Measurements from ENCODE around the gene TMEM150B.

TMEM150B gene, protein sequence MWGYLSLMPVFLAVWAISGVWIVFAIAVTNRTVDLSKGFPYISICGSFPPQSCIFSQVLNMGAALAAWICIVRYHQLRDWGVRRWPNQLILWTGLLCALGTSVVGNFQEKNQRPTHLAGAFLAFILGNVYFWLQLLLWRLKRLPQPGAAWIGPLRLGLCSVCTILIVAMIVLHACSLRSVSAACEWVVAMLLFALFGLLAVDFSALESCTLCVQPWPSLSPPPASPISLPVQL

DNA sequence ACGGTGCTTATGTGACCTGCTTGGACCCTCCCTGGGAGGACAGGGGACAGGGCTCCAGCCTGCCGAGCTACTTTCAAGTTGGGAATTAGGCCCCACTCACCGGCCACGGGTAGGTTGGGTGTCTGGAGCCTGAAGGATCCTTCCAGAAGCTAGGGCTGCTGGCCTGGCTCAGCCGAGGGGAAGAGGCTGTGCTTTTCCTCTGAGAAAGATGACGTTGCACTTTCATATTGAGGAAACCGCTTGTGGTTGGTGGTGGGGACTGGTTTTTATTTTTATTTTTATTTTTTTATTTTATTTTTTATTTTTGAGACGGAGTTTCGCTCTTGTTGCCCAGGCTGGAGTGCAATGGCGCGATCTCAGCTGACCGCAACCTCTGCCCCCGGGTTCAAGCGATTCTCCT, at the start of gene TMEM150B:
Gene TMEM150B, minus strand, starts transcription at position 170 of the 400 bp plus-strand sequence. CDS start 4,305 bp downstream, outside the sequence.
- no peak for DNase-seq

DNA sequence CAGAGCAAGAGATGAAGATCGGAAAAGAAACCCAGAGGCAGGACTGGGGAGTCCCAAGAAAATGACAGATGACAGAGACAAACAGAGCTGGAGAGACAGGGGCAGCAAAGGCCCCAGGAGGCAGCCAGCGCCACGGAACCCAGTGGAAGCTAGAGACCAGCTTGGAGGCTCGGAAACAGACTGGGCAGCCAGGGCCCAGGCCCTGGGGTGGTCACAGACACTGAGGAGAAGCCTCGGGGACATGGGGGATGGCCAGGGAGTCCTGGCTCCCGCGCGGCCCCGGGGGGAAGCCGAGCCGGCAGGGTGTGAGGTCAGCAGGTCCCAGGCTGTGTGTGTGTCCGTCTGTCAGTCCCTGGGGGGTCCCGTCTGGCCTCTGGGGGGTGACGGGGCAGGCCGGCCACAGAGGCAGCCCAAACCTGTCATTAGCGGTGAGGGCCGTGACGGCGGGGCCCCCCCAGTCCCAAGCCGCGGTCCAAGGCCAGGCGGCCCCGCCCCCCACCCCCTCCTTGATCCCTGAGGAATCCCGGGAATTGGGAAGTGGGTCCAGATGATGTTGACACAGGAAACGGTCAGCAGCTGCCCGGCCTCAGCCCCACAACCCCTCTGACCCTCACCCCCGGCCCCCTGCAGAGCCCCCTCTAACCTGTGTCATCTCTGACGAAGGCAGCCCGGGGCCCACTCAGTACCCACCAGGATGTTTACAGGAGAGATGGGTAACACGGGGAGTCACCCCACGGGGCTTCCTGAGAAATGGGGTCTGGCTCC, 49.0 kb upstream of the TMEM150B start:
- no peak for DNase-seq

DNA sequence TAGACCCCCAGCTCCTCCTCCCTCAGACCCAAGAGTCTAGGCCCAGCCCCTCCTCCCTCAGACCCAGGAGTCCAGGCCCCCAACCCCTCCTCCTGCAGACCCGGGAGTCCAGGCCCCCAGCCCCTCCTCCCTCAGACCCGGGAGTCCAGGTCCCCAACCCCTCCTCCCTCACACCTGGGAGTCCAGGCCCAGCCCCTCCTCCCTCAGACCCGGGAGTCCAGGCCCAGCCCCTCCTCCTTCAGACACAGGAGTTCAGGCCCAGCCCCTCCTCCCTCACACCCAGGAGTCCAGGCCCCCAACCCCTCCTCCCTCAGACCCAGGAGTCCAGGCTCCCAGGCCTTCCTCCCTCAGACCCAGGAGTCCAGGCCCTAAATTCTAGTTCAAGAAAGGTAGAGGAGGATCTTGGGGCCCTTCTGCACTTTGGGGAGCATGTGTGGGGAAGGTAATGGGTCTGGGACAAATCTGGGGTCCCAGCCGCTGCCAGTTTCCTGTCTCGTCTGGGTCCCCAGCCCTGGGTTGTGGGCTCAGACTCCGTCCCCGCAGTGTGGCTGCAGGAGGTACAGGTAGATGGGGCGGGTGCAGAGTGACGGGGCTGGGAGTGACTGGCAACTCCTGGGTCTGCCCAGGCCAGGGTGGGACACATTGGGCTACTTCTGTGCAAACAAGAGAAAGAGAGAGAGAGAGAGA, 48.3 kb upstream of the TMEM150B start:
- no peak for DNase-seq

DNA sequence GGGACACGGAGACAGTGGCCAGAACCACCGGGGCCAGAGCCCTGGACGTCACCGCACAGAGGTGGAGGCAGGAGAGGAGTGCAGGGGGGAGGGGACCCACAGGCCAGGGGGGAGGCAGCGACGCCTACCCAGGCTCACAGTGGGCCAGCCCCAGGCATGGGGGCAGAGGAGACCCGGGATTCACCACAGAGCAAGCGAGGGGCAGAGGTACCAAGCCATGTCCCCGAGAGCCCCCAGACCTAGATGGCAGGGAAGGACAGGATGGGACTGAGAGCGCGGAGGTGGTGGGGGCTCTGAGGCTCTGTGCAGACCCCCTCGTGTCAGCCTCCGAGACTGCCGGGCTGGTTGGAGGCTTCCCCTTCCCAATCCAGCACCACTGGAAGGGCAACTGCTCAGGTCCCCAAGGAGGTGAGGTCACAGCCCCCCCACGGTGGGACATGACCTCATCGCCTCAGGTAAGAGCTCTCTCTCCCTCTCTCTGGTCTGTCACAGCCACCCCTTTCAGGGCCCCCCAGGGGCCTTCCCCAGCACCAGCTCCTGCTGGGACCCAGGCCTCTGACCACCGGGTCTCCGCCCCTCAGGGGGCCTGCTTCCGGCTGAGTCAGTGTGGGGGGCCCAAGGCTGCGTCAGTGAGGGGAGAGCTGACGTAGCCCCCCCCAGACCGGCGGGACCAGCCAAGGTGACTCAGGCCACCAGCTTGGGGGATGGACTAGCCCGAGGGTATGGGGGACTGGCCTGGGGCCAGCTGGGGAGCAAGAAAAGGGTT, 47.4 kb upstream of the TMEM150B start:
- no peak for DNase-seq

DNA sequence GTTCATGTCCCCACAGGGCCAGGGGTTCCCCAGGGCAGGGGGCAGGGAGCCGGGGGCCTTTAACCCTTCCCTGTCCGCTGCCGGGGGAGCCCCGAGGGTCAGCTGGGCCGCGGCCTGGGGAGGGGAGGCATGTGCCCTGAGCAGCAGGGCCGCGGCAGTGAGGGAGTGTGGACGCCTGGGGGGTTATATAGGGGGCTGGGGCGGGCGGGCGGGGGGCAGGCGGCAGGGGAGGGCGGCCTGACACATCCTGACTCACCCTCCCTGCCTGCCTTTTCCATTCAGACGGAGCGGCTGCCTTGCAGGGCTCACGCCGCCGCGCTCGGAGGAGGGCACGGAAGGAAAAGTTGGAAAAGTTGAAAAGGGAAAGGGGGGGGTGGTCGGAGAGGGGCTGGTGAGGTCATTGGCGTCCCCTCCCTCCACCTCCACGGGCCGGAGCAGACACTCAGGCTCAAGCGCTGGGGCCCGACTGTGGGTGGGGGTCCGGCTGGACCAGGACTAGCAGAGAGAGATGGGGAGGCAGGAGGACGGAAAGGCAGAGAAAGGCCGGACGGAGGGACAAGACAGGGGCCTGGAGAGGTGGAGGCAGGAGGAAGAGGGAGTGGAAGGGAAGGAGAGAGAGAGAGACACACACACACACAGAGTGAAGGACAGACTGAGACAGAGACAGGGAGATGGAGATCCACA, 45.3 kb upstream of the TMEM150B start, which contains the start of gene IL11:
Gene IL11, minus strand, starts transcription at position 159 of the 684 bp plus-strand sequence. Its CDS starts 153 bp downstream, at position 6.
- DNase-seq = no peak

DNA sequence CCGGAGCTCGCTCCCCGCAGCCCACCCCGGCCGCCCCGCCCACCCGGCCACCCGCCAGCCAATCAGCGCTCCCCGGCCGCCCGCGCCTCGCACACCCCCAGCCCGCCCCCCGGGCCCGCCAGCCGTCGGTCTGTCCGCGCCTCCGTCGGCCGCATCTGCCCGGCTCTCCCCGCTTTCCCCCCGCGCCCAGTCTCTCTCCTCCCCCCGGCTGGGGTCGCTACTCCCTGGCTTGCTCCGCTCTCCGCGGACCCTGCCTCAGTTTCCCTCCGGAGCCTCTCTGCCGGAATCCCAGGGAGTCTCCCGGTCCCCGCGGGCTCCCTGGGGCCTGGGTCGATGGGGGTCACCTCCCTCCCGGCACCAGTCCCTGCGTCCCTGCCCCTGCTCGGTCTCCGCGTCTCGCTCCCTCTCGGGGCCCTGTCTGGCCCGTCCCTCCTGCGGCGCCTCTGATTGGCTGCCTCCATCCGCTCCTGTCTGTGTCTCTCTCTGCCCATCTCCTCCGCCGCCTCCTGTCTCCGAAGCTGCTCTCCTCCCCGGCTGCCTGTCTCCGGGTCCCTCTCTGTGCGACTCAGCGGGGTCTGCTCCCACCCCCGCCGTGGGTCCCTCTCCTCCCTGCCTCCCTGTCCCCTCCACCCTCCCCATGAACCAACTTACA, 44.6 kb upstream of the TMEM150B start:
- peak; percentile 25 for DNase-seq

DNA sequence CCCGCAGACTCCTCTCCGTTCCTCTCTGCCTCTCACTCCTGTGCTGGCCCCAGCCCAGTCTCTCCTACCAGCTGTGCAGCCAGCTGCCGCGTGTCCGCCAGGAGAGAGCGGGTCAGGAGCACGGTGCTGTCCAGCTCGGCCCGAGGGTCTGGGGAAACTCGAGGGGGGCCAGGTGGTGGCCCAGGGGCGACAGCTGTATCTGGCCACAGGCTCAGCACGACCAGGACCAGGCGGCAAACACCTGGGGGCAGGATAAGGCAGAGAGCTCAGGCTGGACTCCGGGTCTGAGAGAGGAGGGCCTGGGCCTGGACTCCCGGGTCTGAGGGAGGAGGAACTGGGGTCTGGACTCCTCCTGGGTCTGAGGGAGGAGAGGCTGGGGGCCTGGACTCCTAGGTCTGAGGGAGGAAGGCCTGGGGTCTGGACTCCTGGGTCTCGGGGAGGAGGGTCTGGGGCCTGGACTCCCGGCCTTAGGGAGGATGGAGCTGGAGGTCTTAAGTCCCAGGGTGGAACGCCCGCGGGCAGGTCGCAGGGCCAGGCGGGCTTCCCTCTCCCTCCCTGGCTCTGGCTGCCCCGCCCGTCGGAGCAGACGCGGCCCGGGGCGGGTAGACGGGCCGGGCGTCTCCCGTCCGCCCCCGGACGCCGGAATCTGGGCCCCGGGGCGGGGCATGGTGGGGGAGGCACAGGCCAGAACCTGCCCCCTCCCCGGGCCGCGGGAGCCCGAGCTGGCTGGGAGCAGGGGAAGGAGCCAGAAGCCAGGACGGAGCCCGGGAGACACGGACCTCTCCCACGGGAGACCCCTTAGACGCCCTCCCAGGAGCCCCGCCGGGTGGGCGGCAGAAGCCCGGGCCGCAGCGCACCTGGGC, 43.8 kb upstream of the TMEM150B start:
- no peak for DNase-seq

DNA sequence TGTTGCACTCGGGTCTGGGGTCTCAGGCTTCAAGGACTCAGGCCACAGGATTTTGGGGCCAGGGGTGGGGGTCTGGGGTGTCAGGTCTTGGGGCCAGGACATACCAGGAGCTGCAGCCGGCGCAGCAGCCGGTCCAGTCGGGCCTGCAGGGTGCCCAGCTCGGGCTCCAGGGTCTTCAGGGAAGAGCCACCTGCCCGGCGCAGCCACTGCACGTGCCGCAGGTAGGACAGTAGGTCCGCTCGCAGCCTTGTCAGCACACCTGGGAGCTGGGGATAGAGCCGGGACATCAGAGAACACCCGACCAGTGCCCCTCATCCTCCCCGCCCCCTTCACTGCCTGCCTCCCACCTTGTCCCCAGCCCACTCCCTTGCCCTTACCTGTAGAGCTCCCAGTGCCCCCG, 43.0 kb upstream of the TMEM150B start:
- DNase-seq = no peak

DNA sequence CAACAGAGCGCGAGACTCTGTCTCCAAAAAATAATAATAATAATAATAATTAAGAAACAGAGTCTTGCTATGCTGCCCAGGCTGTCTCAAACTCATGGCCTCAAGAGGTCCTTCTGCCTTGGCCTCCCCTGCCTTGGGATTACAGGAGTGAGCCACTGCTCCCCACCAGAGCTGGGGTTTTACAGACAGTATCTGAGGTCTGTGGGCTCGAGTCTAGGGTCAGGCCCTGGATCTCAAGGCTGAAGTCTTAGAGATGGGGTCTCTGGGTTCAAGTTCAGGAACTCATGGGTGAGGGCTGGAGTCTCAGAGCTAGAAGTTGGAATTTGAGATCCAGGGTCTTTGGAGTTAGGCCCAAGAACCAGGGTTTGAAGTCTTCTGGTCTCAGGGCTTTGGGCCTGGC, 41.6 kb upstream of the TMEM150B start:
- no peak for DNase-seq

DNA sequence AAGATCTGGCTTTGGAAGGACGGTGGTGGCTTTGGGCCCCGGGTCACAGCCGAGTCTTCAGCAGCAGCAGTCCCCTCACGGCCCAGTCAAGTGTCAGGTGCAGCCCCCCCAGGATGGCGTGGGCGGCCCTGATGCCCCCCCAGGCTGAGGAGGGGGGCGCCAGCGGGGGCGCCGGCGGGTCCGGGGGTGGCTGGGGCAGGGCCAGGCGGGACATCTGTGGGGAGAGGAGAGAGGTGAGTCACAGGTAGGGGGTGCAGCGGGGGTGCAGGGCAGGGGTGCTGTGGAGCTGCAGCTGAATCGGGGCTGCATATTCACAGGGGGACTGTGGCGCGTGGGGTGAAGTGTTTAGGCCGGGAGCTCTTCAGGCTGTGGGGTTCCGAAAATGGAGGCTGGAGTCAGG, 40.8 kb upstream of the TMEM150B start:
- DNase-seq = no peak

DNA sequence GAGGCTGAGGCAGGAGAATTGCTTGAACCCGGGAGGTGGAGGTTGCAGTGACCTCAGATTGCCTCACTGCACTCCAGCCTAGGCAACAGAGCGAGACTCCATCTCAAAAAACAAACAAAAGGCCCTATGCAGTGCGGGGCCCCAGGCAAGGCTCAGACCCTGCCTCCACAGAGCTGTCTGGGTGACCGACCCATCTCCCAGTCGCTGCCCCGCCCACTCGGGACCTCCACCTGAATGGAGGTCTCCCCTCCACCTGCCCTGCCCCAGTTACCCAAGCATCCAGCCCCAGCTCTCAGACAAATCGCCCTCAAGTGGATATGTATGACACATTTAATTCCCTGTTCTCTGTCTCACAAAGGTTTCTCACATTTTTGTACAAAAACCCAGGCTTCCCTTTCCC, 40.1 kb upstream of the TMEM150B start:
- no peak for DNase-seq

DNA sequence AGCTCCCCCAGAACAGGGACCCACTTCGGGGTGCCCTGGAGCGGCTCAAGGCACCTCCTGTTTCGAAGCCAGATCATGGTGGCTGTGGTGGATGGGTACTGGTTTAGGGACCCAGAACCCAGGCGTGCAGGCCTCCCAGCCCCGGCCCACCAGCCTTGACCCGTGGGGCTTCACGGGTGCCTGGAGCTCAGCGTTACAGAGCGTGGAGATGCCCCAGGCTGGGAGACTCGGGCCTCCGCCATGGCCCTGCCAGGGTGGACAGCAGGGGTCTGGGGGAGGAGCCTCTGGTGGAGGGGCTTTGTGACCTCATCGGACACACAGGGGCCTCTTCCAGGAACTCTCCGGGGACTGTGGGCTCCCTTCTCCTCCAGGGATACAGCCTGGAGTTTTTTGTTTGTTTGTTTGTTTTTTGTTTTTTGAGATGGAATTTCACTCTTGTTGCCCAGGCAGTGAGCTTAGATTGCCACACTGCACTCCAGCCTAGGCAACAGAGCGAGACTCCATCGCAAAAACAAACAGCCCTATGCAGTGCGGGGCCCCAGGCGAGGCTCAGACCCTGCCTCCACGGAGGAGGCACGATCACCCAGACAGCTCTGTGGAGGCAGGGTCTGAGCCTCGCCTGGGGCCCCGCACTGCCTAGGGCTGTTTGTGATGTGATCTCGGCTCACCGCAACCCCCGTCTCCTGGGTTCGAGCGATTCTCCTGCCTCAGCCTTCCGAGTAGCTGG, 38.0 kb upstream of the TMEM150B start, which contains the start of gene GARIN5B:
Gene GARIN5B, minus strand, starts transcription at position 271 of the 727 bp plus-strand sequence. Its CDS starts 194 bp downstream, at position 77.
- no peak for DNase-seq

DNA sequence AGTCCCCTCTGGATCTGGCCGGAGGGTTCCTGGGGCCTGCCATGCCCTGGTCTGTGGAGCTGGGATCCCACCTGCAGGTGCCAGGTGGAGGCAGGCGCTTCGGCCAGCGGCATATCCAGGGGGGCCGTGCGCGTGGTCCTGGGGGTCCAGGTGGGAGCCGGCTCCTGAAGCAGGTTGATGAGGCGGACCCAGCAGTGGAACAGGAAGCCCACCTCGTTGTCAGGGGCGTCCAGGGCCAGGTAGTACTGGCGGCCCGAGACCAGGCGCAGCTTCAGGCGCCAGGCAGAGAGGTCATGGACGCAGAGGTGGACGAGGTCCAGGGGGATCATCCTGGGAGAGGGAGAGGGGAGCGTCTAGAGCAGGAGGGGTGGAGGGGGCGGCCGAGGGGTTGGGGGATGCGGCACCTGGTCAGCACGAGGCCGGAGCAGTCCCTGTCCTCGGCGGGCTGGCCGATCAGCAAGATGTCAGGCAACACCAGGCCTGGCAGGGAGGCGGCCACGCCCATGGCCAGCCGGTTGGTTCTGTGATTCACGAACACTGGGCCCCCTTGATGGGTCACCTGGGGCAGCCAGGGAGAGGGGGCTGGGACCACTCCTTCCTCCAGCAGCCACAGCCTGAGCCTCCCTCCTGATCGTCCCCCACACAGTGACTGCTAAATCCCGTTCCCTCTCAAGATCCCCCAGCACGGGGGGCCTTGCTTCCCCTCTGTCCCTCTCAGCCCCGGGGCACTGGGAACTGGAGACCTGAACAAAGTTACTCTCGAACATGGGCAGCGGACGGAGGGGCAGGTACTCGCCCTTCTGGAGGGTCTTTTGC, 37.2 kb upstream of the TMEM150B start:
- DNase-seq = no peak

DNA sequence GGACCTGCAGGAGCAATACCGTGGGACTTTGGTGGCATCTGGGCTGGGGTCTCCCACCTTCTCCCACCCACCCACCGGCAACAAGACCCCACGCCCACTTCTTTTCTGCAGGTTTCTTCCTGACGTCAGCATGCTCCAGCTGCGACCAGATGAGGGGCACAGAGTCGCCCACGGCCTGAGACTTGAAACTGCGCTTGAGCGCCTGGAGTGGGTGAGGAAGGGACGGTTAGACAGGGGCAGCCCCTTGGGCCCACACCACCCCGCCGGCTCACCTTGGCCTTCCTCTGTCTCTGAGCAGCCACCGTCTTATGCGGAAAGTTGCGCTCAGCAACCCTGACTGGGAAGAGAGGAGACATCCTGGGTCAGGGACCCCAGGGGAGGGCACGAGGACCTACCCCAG, 35.8 kb upstream of the TMEM150B start:
- DNase-seq = no peak

DNA sequence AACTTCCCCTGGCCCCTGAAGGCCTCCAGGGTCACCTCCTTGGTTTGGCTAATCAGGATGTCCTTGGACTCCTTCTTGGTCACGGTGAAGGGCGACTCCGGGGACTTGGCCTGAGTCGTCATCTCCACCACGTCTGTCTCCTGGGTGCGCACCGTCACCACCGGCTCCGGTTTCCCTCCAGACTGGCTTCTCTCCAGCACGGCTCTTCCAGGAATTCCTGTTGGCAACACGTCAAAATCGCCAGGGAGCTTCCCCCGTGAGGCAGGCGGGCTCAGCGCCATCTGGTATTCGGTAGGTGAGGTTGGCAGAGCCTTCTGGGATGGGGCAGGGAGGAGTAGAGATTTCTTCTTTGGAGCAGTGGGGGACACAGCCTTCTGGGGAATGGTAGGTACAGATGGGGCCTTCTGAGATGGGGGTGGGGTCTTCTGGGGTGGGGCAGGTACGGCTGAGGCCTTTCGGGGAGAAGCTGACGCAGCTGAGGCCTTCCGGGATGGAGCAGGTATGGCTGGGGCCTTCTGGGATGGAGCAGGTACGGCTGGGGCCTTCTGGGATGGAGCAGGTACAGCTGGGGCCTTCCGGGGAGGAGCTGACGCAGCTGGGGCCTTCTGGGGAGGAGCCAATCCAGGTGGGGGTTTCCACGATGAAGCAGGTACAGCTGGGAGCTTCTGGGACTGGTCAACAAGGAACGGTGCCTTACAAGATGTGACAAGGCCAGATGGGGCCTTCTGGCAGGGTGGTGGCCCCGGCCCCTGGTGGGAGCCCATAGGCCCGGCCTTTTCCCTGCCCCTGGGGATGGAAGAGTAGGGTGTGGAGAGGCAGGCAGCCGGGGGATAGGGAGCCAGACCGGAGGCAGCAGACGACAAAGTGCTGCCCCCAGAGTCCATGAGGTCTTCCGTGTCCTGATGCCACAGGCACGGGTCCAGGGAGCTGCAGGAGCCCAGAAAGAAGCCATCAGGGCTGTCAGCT, 34.1 kb upstream of the TMEM150B start:
- no peak for DNase-seq

DNA sequence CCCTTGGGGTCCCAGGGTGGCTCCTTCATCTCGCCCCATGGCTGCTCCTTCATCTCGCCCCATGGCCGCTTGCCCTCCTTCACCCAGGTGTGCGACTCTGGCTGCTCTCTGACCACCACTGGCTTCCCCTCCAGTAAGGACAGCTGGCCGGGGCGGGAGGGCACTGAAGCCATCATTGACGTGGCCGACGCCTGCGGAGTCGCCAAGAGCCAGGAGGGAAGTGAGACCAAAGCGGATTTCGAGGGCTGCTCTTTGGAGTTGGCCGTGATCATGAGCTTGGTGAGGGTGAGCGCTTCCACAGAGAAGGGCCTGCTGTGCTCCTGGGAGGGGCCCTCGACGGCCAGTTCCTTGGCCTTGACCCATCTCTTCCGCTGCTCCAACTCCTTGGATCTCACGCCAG, 33.4 kb upstream of the TMEM150B start:
- no peak for DNase-seq

DNA sequence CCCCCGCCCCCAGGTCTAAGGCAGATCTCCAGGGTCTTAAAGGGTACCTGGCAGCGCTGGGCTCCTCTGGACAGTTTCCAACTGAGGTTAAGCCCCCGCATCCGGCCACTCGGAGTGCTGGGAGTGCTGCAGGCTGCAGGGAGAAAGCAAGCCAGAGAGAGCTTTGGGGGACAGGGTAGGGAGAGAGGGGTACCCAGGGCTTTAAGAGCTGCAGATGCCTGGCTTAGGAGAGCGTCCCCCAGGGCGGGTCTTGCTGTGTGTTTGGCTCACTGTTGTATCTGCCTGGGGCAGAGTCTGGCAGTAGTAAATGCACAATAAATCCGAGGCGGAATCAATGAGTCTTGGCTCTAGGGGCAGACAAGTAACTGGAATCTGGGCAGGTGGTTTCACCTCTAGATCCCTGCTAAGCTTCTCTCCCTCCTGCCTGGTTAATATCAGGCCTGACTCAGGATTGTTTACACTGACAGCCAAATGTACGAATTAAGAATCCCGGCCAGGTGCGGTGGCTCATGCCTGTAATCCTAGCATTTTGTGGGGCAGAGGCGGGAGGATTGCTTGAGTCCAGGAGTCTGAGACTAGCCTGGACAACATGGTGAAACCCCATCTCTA, 30.2 kb upstream of the TMEM150B start:
- no peak for DNase-seq

All from DMS79 treated with DMSO at 0.1 percent for 48 hours (cell line).